H1 (cell line): ENCODE measurements around the gene SBK2. TPM values are rescaled to one million over a fixed set of nuclear protein-coding genes. Genes with fewer than 3 reads are reported as not detected.

ENCODE experiments used
- CHD1 ChIP-seq: IDR thresholded peaks from 2 replicates; pipeline ENCODE4 v1.6.1; 2012; ENCODE audit warnings: low read depth, low read length, improper control_type of control experiment
- EZH2 ChIP-seq: fragments of 200-600 bp; sonication (generic); IDR thresholded peaks from 2 replicates; pipeline ENCODE4 v1.7.1; 2012; ENCODE audit warnings: low read depth, mild to moderate bottlenecking, moderate library complexity, low read length, inconsistent platforms; ENCODE audit not compliant: severe bottlenecking
- TAF1 ChIP-seq: IDR thresholded peaks from 2 replicates; pipeline ENCODE4 v1.6.1; 2011; ENCODE audit warnings: mild to moderate bottlenecking, low read depth, low read length
- polyA plus RNA-seq, 7 experiments: library from polyadenylated mRNA; depleted of rRNA in 3 of 7; stranded (reverse) in 5 of 7; unstranded in 2 of 7; fragments of >200 nt in 5 of 7; fragments of 200-250 nt in 2 of 7; gene quantifications; 1 replicate in 5 of 7; 2 replicates in 1 of 7; 4 replicates in 1 of 7; pipeline versions ENCODE4 v1.2.1 to v1.2.3, GENCODE V29; 2011 to 2013; ENCODE audit warnings: missing spikeins in 2 of 7, mixed read lengths in 2 of 7
- total RNA-seq: library from RNA; stranded (reverse); fragmentation: NEBNext Ultra II Directional; extraction: Animal tissue kit (Norgen Biotek cat#: 25700); gene quantifications from 2 replicates; pipeline ENCODE4 v1.2.1, GENCODE V29; 2021

SBK2 gene
- total and polyA plus RNA-seq, 2 of the 8 experiments (the other 6 are each of a cell fraction or from before 2014, with no cell fraction given) = 3.2 to 4.1 TPM

GRCh38 chr19:55486971-55487923, 49.7 kb downstream of the SBK2 start (continued):
- TF ChIP-seq CHD1 = no peak
- TF ChIP-seq EZH2 = no peak
- no peak for TF ChIP-seq TAF1
